ENCODE measurements around the gene LACRT.

The LACRT gene

DNA sequence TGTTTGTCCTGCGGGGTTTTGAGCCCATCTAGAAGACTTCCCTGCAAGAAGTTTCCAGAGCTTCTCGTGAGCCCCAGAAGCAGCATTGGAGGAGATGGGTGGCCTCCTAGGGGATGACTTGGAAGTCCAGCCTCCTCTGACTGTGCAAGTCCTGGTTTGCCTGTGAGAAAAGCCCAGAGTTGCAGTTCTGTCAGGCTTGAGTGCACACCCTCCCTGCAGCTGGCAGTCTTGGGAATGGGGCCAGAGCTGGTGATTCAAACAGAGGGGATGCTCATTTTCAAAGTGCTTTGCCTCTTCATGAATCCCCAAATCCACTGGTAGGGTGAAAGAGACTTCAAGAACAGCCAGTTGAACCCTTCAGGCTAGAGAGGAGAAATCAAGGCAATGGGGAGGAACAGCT lies 42.4 kb downstream of the LACRT start:
- Histone ChIP-seq H3K4me1 (ENCODE audit: control insufficient read depth, insufficient read depth, low read length) (peaks cover 13% of the 10 kb centered on the region), H3K27me3 (ENCODE audit: control insufficient read depth, insufficient read depth, low read length) (peaks cover 5% of the 10 kb centered on the region), H3K27ac (ENCODE audit: low read depth, low read length) (no peak overlapping the region), H3K36me3 (ENCODE audit: control insufficient read depth, insufficient read depth, low read length) (no peaks in the 10 kb centered on the region), H3K9ac (ENCODE audit: low read length) (no peak overlapping the region), H3K4me3 (ENCODE audit: low read length) (no peak overlapping the region)

- Histone ChIP-seq H3K4me3 (ENCODE audit: low read length) (no peak overlapping the region), H3K27ac (ENCODE audit: low read depth, low read length) (peak overlapping the region; percentile 53), H3K4me1 (ENCODE audit: control insufficient read depth, insufficient read depth, low read length) (peaks cover 17% of the 10 kb centered on the region), H3K9ac (ENCODE audit: low read length) (no peak overlapping the region), H3K36me3 (ENCODE audit: control insufficient read depth, insufficient read depth, low read length) (no peaks in the 10 kb centered on the region), H3K27me3 (ENCODE audit: control insufficient read depth, insufficient read depth, low read length) (peaks cover 5% of the 10 kb centered on the region)
These were observed 43.6 kb downstream of the LACRT start for GRCh38 chr12:54590978-54591591.

GRCh38 chr12:54589964-54590363 lies 44.7 kb downstream of the LACRT start:
- H3K9ac ChIP-seq (ENCODE audit: low read length) = no peak overlapping the region
- H3K4me3 ChIP-seq (ENCODE audit: low read length) = no peak overlapping the region
- H3K4me1 ChIP-seq (ENCODE audit: control insufficient read depth, insufficient read depth, low read length) = peaks cover 17% of the 10 kb centered on the region
- H3K27me3 ChIP-seq (ENCODE audit: control insufficient read depth, insufficient read depth, low read length) = peaks cover 5% of the 10 kb centered on the region
- no peaks in the 10 kb centered on the region for H3K36me3 ChIP-seq (ENCODE audit: control insufficient read depth, insufficient read depth, low read length)
- H3K27ac ChIP-seq (ENCODE audit: low read depth, low read length) = no peak overlapping the region

- Histone ChIP-seq H3K9ac (ENCODE audit: low read length) (no peak overlapping the region), H3K4me3 (ENCODE audit: low read length) (peak overlapping the region; percentile 47), H3K36me3 (ENCODE audit: control insufficient read depth, insufficient read depth, low read length) (no peaks in the 10 kb centered on the region), H3K4me1 (ENCODE audit: control insufficient read depth, insufficient read depth, low read length) (peaks cover 17% of the 10 kb centered on the region), H3K27me3 (ENCODE audit: control insufficient read depth, insufficient read depth, low read length) (peaks cover 5% of the 10 kb centered on the region), H3K27ac (ENCODE audit: low read depth, low read length) (no peak overlapping the region)
These were observed 45.8 kb downstream of the LACRT start for GRCh38 chr12:54588890-54589267.

DNA sequence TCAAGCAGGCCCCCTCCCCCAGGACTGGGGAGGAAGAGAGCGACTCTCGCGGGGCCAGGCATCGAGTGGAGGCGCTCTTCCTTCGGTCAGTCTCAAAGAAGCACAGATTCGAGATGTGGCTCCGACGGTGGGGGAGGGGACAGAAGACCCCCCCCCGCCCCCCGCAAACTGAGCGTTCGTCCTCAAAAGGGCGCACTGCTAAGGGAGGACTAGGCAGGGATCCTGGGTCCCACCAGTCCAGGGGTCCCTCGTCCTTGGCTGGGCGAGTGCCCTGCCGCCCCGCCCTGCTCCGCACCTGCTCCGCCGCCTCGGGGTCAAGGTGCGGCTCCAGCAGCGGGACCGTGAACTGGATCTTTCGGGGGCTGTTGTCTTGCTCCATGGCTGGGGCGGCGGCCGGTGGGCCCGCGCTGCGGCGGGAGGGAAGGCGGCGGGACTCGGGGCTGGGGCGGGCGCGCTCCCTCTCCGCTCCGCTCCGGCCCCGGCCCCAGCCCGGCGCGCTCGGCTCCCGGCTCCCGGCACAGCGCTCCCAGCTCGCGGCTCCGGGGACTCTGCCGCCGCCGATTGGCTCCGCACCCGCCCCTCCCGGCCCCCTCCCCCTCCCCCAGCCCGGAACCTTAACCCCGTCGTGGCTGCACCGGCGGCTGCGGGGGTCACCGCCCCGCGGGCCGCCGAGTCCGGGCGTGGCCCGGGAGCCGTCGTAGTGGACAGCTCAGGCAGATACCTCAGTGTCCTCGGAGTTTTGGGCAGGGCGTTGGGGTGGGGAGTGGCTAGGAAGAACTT lies 46.4 kb downstream of the LACRT start, which contains the start of gene PPP1R1A:
Gene PPP1R1A (minus strand): TSS at position 550 of the 780 bp plus-strand sequence. CDS start 171 bp downstream, at position 379.
- Histone ChIP-seq H3K4me3 (ENCODE audit: low read length) (peak within 1 kb of the TSS; percentile 69), H3K27ac (ENCODE audit: low read depth, low read length) (peak within 1 kb of the TSS; percentile 37), H3K36me3 (ENCODE audit: control insufficient read depth, insufficient read depth, low read length) (no peaks in the 10 kb centered on the region), H3K27me3 (ENCODE audit: control insufficient read depth, insufficient read depth, low read length) (peaks cover 5% of the 10 kb centered on the region), H3K4me1 (ENCODE audit: control insufficient read depth, insufficient read depth, low read length) (peaks cover 17% of the 10 kb centered on the region), H3K9ac (ENCODE audit: low read length) (no peak within 1 kb of the TSS)

- Histone ChIP-seq H3K4me3 (ENCODE audit: low read length) (peak overlapping the region; percentile 69), H3K36me3 (ENCODE audit: control insufficient read depth, insufficient read depth, low read length) (no peaks in the 10 kb centered on the region), H3K9ac (ENCODE audit: low read length) (no peak overlapping the region), H3K27me3 (ENCODE audit: control insufficient read depth, insufficient read depth, low read length) (peaks cover 5% of the 10 kb centered on the region), H3K27ac (ENCODE audit: low read depth, low read length) (no peak overlapping the region), H3K4me1 (ENCODE audit: control insufficient read depth, insufficient read depth, low read length) (peaks cover 17% of the 10 kb centered on the region)
These were observed 47.3 kb downstream of the LACRT start for GRCh38 chr12:54587315-54587873.

GRCh38 chr12:54586620-54587019 lies 48.1 kb downstream of the LACRT start:
- Histone ChIP-seq H3K27ac (ENCODE audit: low read depth, low read length) (no peak overlapping the region), H3K9ac (ENCODE audit: low read length) (no peak overlapping the region), H3K4me3 (ENCODE audit: low read length) (no peak overlapping the region), H3K4me1 (ENCODE audit: control insufficient read depth, insufficient read depth, low read length) (peaks cover 17% of the 10 kb centered on the region), H3K36me3 (ENCODE audit: control insufficient read depth, insufficient read depth, low read length) (no peaks in the 10 kb centered on the region), H3K27me3 (ENCODE audit: control insufficient read depth, insufficient read depth, low read length) (peaks cover 5% of the 10 kb centered on the region)

GRCh38 chr12:54585243-54585642 lies 49.5 kb downstream of the LACRT start:
- Histone ChIP-seq H3K4me1 (ENCODE audit: control insufficient read depth, insufficient read depth, low read length) (peaks cover 12% of the 10 kb centered on the region), H3K9ac (ENCODE audit: low read length) (no peak overlapping the region), H3K4me3 (ENCODE audit: low read length) (no peak overlapping the region), H3K36me3 (ENCODE audit: control insufficient read depth, insufficient read depth, low read length) (no peaks in the 10 kb centered on the region), H3K27me3 (ENCODE audit: control insufficient read depth, insufficient read depth, low read length) (peaks cover 5% of the 10 kb centered on the region), H3K27ac (ENCODE audit: low read depth, low read length) (no peak overlapping the region)

GRCh38 chr12:54584128-54584527 lies 50.6 kb downstream of the LACRT start:
- Histone ChIP-seq H3K4me1 (ENCODE audit: control insufficient read depth, insufficient read depth, low read length) (peaks cover 11% of the 10 kb centered on the region), H3K9ac (ENCODE audit: low read length) (no peak overlapping the region), H3K4me3 (ENCODE audit: low read length) (no peak overlapping the region), H3K27ac (ENCODE audit: low read depth, low read length) (no peak overlapping the region), H3K36me3 (ENCODE audit: control insufficient read depth, insufficient read depth, low read length) (no peaks in the 10 kb centered on the region), H3K27me3 (ENCODE audit: control insufficient read depth, insufficient read depth, low read length) (peaks cover 4% of the 10 kb centered on the region)

DNA sequence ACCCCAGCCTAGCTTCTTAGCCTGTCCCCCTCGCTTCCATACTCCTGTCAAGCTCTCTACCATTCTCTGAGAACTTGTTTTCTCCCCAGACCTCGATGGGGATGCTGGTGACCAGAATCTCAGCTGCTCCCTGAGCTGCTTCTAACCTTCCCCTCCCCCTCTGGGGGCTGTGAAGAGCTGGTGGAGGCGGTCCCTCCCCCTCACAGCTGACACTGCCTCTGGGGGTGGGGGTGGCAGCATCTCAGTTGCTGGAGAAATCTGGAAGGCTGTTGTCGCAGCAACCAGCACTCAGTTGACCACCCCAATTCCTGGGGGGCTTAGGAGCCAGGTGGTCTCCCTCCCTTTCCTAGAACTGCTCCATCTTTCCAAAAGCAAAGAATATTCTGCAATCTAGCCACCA lies 51.0 kb downstream of the LACRT start:
- H3K9ac ChIP-seq (ENCODE audit: low read length) = no peak overlapping the region
- H3K27ac ChIP-seq (ENCODE audit: low read depth, low read length) = no peak overlapping the region
- no peak overlapping the region for H3K4me3 ChIP-seq (ENCODE audit: low read length)
- peaks cover 7% of the 10 kb centered on the region for H3K4me1 ChIP-seq (ENCODE audit: control insufficient read depth, insufficient read depth, low read length)
- no peaks in the 10 kb centered on the region for H3K27me3 ChIP-seq (ENCODE audit: control insufficient read depth, insufficient read depth, low read length)
- no peaks in the 10 kb centered on the region for H3K36me3 ChIP-seq (ENCODE audit: control insufficient read depth, insufficient read depth, low read length)

DNA sequence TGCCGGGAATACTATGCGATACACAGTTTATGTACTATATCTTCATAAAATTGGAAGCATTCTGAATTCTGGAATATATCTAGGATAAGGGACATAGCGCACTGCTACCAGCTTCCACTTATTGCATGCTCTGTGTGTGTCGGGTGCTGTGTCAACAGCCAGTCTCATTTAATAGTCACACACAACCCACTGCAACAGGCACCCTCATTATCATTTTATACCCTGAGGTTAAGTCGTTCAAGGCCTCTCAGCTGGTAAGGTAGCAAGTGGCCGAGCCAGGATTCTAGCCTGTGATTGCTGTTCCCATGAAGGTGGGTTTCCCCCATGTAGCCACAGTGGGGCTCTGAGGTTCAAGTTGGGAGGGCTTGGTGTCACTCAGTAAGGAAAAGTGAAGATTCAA lies 53.3 kb downstream of the LACRT start:
- Histone ChIP-seq H3K4me1 (ENCODE audit: control insufficient read depth, insufficient read depth, low read length) (no peaks in the 10 kb centered on the region), H3K36me3 (ENCODE audit: control insufficient read depth, insufficient read depth, low read length) (no peaks in the 10 kb centered on the region), H3K27ac (ENCODE audit: low read depth, low read length) (no peak overlapping the region), H3K9ac (ENCODE audit: low read length) (no peak overlapping the region), H3K27me3 (ENCODE audit: control insufficient read depth, insufficient read depth, low read length) (no peaks in the 10 kb centered on the region), H3K4me3 (ENCODE audit: low read length) (no peak overlapping the region)
